ENCODE measurements around the gene FSTL5.

DNA sequence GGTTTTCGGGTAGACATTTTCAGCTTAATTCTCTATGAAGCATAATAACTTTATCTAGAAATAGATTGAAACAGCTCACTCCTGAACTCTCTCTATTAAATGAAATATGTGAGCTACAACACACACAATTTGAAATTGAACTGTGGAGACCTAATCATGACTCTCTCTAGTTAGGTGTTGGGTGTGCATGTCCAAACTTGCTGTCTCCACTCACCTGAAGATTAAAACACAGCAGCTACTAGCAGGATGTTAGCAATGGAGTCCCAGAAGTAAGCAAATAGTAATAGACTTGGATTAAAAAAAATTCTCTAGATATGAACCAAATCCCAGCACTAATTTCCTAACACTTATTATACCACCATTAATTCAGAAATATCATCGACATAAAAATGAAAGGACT, 173.1 kb downstream of the FSTL5 start:
- TF ChIP-seq, protein P1, sequence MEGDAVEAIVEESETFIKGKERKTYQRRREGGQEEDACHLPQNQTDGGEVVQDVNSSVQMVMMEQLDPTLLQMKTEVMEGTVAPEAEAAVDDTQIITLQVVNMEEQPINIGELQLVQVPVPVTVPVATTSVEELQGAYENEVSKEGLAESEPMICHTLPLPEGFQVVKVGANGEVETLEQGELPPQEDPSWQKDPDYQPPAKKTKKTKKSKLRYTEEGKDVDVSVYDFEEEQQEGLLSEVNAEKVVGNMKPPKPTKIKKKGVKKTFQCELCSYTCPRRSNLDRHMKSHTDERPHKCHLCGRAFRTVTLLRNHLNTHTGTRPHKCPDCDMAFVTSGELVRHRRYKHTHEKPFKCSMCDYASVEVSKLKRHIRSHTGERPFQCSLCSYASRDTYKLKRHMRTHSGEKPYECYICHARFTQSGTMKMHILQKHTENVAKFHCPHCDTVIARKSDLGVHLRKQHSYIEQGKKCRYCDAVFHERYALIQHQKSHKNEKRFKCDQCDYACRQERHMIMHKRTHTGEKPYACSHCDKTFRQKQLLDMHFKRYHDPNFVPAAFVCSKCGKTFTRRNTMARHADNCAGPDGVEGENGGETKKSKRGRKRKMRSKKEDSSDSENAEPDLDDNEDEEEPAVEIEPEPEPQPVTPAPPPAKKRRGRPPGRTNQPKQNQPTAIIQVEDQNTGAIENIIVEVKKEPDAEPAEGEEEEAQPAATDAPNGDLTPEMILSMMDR (IDR thresholded peaks at IDR 0.05): no peak
- no peak for TF ChIP-seq POLR2A (IDR thresholded peaks at IDR 0.05)
